Thyroid gland (tissue), 4 donors: ENCODE data around the gene HRC. TPM values are rescaled to one million over a fixed set of nuclear protein-coding genes. Genes with fewer than 3 reads are reported as not detected.

ENCODE experiments used
- DNase-seq, 2 donors: peaks; one replicate each; pipeline ENCODE4 v3.0.0-alpha.2; 2019
- H3K27ac ChIP-seq, 3 donors: fragments of 200-600 bp; sonication (generic); 1 replicate in 2 of 3; 2 replicates in 1 of 3; pipeline ENCODE4 v1.5.1; 2016 to 2019; ENCODE audit warnings: mild to moderate bottlenecking in 1 of 3, moderate library complexity in 1 of 3
- H3K27me3 ChIP-seq: fragments of 200-600 bp; sonication (generic); one replicate; pipeline ENCODE4 v1.5.1; 2019
- H3K36me3 ChIP-seq, 2 donors: fragments of 200-600 bp; sonication (generic); one replicate each; pipeline ENCODE4 v1.5.1; 2016 to 2019
- H3K4me1 ChIP-seq, 2 donors: fragments of 200-600 bp; sonication (generic); one replicate each; pipeline ENCODE4 v1.5.1; 2017 to 2019
- H3K4me3 ChIP-seq, 3 donors: fragments of 200-600 bp; sonication (generic); replicated peaks in 1 of 3; 1 replicate in 2 of 3; 2 replicates in 1 of 3; pipeline ENCODE4 v1.5.1; 2016; ENCODE audit warnings: mild to moderate bottlenecking in 1 of 3
- H3K9me3 ChIP-seq: fragments of 200-600 bp; sonication (generic); one replicate; pipeline ENCODE4 v1.5.1; 2017
- POLR2A ChIP-seq, 2 donors: fragments of 450-650 bp; IDR thresholded peaks; one replicate each; pipeline ENCODE4 v1.6.1; 2017; ENCODE audit warnings: antibody characterized with exemption in 2 of 2, mild to moderate bottlenecking in 2 of 2, moderate library complexity in 1 of 2
- WGBS, 2 donors: methylation state at CpG; one replicate each; pipeline ENCODE4 v1.1.5; 2017; 5-methylcytosine and 5-hydroxymethylcytosine counted together
- intact Hi-C: fragments of 100-400 bp; cut with DNase I; formaldehyde crosslinking; loops from one replicate; pipeline ENCODE4 v1.15.1; 2023
- total RNA-seq, 4 donors: library from RNA; depleted of rRNA; stranded (reverse); fragments of >200 nt; gene quantifications; one replicate each; pipeline ENCODE4 v1.2.3, GENCODE V29; 2016
- TF ChIP-seq, protein P1 (sequence below), 6 experiments: fragments of 200-600 bp in 3 of 6; fragments of 450-650 bp in 3 of 6; sonication (generic) in 3 of 6; IDR thresholded peaks; one replicate each; pipeline ENCODE4 v1.5.1; 2016 to 2019; ENCODE audit warnings: antibody characterized with exemption in 6 of 6, mild to moderate bottlenecking in 2 of 6, inconsistent platforms in 1 of 6, moderate library complexity in 1 of 6

HRC gene
- total RNA-seq, 4 donors from 2014 or later = 1.1 to 4.1 (median 2.1) TPM

DNA sequence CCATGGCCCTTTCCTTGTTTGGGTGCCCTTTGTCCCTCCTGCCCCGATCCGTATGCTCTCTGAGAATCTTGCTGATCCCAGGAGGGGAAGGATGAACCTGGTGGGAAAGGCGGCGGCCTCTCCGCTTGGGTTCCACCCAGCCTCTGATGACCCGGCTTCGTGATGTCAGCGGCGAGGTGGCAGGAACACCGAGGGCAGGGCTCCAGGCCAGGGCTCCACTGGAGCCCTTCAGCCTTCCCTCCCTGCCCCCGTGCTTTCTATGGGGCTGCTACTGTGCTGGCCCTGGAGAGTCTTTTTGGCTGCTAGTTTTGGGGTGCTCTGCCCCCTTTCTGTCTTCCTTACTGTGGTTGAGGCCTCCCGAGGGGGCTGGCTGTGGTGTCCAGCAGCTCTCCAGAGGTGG lies 52.9 kb downstream of the HRC start:
- no peak for DNase-seq
- 93% methylated on average over 2 to 10 of the region's 12 CpGs for WGBS, 2 donors
- Histone ChIP-seq H3K4me3 (no peak overlapping the region), H3K9me3 (no peaks in the 10 kb centered on the region), H3K36me3 (peaks cover 63 to 83% of the 10 kb centered on the region in 2 donors), H3K27ac (no peak overlapping the region), H3K27me3 (no peaks in the 10 kb centered on the region), H3K4me1 (peaks cover 8 to 19% of the 10 kb centered on the region in 2 donors)
- no peak for TF ChIP-seq POLR2A (IDR thresholded peaks at IDR 0.05)
- TF ChIP-seq, protein P1, sequence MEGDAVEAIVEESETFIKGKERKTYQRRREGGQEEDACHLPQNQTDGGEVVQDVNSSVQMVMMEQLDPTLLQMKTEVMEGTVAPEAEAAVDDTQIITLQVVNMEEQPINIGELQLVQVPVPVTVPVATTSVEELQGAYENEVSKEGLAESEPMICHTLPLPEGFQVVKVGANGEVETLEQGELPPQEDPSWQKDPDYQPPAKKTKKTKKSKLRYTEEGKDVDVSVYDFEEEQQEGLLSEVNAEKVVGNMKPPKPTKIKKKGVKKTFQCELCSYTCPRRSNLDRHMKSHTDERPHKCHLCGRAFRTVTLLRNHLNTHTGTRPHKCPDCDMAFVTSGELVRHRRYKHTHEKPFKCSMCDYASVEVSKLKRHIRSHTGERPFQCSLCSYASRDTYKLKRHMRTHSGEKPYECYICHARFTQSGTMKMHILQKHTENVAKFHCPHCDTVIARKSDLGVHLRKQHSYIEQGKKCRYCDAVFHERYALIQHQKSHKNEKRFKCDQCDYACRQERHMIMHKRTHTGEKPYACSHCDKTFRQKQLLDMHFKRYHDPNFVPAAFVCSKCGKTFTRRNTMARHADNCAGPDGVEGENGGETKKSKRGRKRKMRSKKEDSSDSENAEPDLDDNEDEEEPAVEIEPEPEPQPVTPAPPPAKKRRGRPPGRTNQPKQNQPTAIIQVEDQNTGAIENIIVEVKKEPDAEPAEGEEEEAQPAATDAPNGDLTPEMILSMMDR (IDR thresholded peaks at IDR 0.05) = no peak
- intact Hi-C loops = no loop called here

Other genes with a start within 250 kb of the HRC start
- not detected for gene DHDH, start 221.7 kb downstream of the HRC start, total RNA-seq
- gene BAX, start 200.5 kb downstream of the HRC start, total RNA-seq = 10 to 100 TPM; 28.2 to 74.4 (median 41.2) TPM
- gene FTL, start 190.1 kb downstream of the HRC start, total RNA-seq = over 10,000 TPM in 1 of 4 donors, 1,000 to 10,000 TPM in 3; 5,748 to 12,335 (median 7,175) TPM
- 10 to 100 TPM; 17.9 to 33.2 (median 23.9) TPM for gene GYS1, start 162.1 kb downstream of the HRC start, total RNA-seq
- gene RUVBL2, start 161.5 kb downstream of the HRC start, total RNA-seq = 100 to 1,000 TPM in 3 of 4 donors, 10 to 100 TPM in 1; 80.5 to 131 (median 118) TPM
- not detected for gene LHB, start 138.3 kb downstream of the HRC start, total RNA-seq
- gene CGB3, start 131.1 kb downstream of the HRC start, total RNA-seq = not detected
- gene CGB2, start 123.5 kb downstream of the HRC start, total RNA-seq = not detected
- not detected for gene CGB1, start 118.5 kb downstream of the HRC start, total RNA-seq
- gene CGB5, start 111.5 kb downstream of the HRC start, total RNA-seq = under 1 TPM in 1 of 4 donors, not detected in 3; 0.56 TPM
- not detected for gene CGB8, start 106.3 kb downstream of the HRC start, total RNA-seq
- not detected for gene CGB7, start 97.6 kb downstream of the HRC start, total RNA-seq
- gene NTF4, start 90.6 kb downstream of the HRC start, total RNA-seq = under 1 TPM in 1 of 4 donors, not detected in 3; 0.33 TPM
- gene KCNA7, start 82.7 kb downstream of the HRC start, total RNA-seq = not detected
- 100 to 1,000 TPM; 253 to 388 (median 305) TPM for gene SNRNP70, start 69.9 kb downstream of the HRC start, total RNA-seq
- gene LIN7B, start 41.0 kb downstream of the HRC start, total RNA-seq = 10 to 100 TPM; 10.5 to 17.7 (median 13.8) TPM
- gene C19orf73, start 36.3 kb downstream of the HRC start, total RNA-seq = 10 to 100 TPM in 1 of 4 donors, 1 to 10 TPM in 3; 1.7 to 13.4 (median 6.1) TPM
- 1 to 10 TPM; 4.6 to 7.4 (median 5.3) TPM for gene PPFIA3, start 35.9 kb downstream of the HRC start, total RNA-seq
- 10 to 100 TPM; 18.4 to 36.4 (median 26.1) TPM for gene TRPM4, start 2.4 kb upstream of the HRC start, total RNA-seq
- gene SLC6A16, start 169.8 kb upstream of the HRC start, total RNA-seq = 1 to 10 TPM in 2 of 4 donors, under 1 TPM in 2; 0.24 to 7.8 (median 1.4) TPM
- gene CD37, start 180.0 kb upstream of the HRC start, total RNA-seq = 1 to 10 TPM; 2.1 to 9.7 (median 5.4) TPM
- gene TEAD2, start 207.0 kb upstream of the HRC start, total RNA-seq = 10 to 100 TPM in 3 of 4 donors, 1 to 10 TPM in 1; 6.9 to 19.5 (median 13.7) TPM
- 1 to 10 TPM in 1 of 4 donors, not detected in 3; 1.3 TPM for gene DKKL1, start 208.5 kb upstream of the HRC start, total RNA-seq
- gene KASH5, start 232.9 kb upstream of the HRC start, total RNA-seq = 1 to 10 TPM in 1 of 4 donors, not detected in 3; 1.3 TPM